ENCODE results near the gene VCAM1.

Gene VCAM1

DNA sequence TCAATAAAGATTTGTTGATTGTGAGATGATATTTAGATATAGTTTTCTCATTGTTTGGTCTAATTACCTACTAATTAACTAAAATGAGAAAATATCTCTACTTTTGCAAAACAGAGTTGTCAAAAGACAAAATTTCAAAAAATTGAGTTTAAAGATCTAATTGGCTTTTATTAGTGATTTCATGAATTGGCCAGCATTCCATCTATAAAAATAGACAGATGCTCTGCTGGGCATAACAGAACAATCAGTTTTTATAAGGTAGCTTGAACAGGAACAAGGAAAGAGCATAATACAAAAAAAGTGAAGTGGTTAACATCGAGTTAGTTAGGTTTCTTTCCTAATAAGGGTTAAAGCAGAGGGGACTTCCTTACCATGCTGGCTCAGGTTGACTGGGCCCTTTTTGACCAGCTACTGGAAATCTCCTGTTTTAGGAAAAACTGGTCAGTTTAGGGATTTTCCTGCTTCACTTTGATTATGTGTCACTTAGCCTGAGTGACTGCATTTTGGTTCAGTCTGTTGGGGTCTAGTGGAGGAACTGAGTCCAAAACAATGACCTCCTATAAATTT lies 63.0 kb downstream of the VCAM1 start:
- no peak for DNase-seq

DNA sequence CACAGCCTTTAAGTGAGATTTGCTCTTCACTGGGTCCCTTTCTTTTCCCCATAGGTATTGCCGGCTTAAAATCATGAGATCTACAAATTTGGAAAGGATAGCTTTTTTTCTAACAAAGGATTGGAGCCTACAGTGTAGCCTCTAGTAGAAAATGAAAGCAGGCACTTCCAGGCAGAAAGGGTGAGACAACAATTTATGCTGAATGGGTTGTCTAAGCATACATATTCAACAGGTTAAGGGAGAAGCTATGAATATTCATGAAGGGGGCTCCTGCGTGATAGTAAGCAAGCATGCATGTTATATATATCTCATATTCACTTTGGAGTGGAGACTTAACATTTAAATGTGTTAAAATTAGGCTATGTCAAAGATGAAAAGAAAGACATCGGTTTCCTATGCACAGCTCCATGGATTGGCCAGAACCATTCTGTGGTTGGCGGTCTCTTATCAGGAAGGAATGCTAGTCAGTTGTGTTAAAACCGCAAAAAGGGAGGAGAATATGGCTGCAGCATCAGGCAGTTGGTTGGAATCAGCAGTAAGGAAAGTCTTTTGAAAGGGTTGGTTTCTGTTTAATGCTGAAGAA lies 66.0 kb downstream of the VCAM1 start:
- DNase-seq = no peak

DNA sequence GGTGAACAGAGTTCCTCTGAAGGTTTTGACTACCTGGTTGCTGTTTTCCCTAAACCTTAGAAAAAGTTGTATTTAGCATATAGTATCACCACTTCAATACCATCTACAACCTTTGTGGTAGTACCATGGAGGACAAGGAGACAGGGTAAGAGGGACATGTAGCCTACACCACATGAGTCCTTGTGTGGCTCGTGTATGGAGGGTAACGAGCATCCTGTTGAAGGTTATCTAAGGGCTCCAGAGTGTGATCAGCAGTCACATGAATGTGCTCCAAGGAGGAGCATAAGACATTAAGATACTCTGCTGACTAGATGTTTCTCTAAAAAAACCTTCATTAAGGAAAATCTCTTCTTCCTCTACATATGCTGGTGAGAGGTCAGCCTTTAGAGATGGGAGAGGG lies 67.3 kb downstream of the VCAM1 start:
- DNase-seq = no peak

Data from NCI-H1417 (cell line).